T47D (cell line): Measurements from ENCODE around the gene PERM1.

Source experiments
- DNase-seq, 2 experiments: peaks; one replicate each; pipeline versions ENCODE4 v3.0.0 to v3.0.0-alpha.2; 2011 to 2012; ENCODE audit warnings: low read depth in 1 of 2, low spot score in 1 of 2
- JUND ChIP-seq: IDR thresholded peaks from 2 replicates; pipeline ENCODE4 v1.6.1; 2012; ENCODE audit warnings: low read depth
- in situ Hi-C: cut with HindIII; loops from 2 replicates; pipeline ENCODE4 v1.10.0; 2016; ENCODE audit warnings: low sequenced_read_pairs, low pct_unique_long_range_greater_than_20kb

The PERM1 gene

DNA sequence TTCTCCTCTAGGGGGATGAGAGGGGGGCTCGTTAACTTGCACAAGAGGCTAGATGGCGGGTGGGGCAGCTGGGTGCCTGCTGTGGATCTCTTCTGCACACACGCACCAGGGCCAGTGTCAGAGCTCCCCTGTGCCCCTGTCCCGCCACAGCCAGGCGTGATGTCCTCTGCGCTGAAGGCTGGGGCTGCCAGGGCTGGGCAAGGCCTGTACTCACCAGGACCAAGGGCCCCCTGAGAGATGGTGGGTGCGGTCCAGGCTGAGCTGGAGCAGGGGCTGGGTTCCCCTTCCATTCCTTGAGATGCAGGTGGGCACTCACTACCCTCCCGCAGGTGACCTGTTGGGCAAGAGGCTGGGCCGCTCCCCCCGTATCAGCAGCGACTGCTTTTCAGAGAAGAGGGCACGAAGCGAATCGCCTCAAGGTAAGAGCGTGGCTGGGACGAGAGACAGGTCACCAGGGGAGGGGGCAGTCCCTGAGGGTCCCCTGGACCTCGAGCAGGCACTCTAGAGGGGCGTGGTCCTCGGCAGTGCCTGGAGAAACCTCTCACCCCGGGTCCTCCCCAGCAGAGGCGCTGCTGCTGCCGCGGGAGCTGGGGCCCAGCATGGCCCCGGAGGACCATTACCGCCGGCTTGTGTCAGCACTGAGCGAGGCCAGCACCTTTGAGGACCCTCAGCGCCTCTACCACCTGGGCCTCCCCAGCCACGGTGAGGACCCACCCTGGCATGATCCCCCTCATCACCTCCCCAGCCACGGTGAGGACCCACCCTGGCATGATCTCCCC, 43.0 kb downstream of the PERM1 start:
- no peak for DNase-seq
- TF ChIP-seq JUND: no peak

GRCh38 chr1:938088-938683, 43.7 kb downstream of the PERM1 start:
- in situ Hi-C loops: no loop called here
- no peak for TF ChIP-seq JUND
- DNase-seq: peak; percentile 59 to 73

More for the DNA sequence above, 43.0 kb downstream of the PERM1 start:
- in situ Hi-C loops: no loop called here

GRCh38 chr1:937521-937920, 44.4 kb downstream of the PERM1 start:
- in situ Hi-C loops: no loop called here
- no peak for TF ChIP-seq JUND
- no peak for DNase-seq

GRCh38 chr1:936348-937264, 45.3 kb downstream of the PERM1 start:
- in situ Hi-C loops: no loop called here
- TF ChIP-seq JUND: no peak
- no peak for DNase-seq

DNA sequence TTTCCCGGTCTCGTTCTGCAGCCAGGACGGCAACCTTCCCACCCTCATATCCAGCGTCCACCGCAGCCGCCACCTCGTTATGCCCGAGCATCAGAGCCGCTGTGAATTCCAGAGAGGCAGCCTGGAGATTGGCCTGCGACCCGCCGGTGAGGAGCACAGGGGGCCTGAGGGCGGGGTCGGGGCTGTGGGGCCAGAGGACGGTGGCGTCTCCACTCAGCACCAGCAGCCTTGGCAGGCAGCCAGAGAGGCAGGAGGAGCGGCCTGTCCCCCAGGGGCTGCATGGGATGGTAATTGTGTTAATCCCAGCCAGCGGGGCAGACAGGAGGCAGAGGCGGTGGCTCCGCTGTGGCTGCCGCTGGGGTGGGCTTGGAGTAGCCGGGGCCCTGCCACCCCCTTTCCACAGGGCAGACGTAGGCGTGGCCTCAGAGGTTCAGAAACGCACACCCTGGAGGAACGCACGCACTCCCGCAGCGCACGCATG, 46.1 kb downstream of the PERM1 start:
- TF ChIP-seq JUND: no peak
- DNase-seq: no peak
- in situ Hi-C loops: no loop called here

GRCh38 chr1:934991-935750, 46.7 kb downstream of the PERM1 start:
- no peak for TF ChIP-seq JUND
- in situ Hi-C loops: no loop called here
- DNase-seq: no peak

- in situ Hi-C loops: no loop called here
- TF ChIP-seq JUND: no peak
- DNase-seq: peak; percentile 56 to 79
Measured at GRCh38 chr1:933603-933940, 48.3 kb downstream of the PERM1 start.

- peak; percentile 71 to 95 for DNase-seq
- TF ChIP-seq JUND: no peak
- in situ Hi-C loops: no loop called here
Measured at GRCh38 chr1:932776-933602, 48.9 kb downstream of the PERM1 start.

DNA sequence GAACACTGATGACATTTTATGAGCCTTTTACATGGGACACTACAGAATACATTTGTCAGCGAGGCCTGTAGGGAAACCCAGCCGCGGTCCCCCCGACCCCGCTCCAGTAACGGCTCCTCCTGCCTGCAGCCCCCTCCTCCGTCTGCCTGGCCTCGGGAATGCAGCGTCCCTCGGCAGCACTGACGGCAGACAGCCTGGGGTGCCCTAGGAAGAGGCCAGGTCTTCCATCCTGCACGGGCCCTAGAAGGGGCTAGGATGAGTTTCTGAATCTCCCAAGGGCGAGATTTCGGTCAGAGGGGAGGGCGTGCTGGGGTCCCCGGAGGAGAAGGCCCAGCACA, 49.8 kb downstream of the PERM1 start:
- in situ Hi-C loops: no loop called here
- no peak for TF ChIP-seq JUND

GRCh38 chr1:931380-932172, 50.3 kb downstream of the PERM1 start:
- in situ Hi-C loops: no loop called here
- no peak for TF ChIP-seq JUND
- DNase-seq: no peak

More for the DNA sequence above, 49.8 kb downstream of the PERM1 start:
- DNase-seq: no peak

- no peak for DNase-seq
- in situ Hi-C loops: no loop called here
- no peak for TF ChIP-seq JUND
Measured at GRCh38 chr1:930633-931138, 51.2 kb downstream of the PERM1 start.
